HK-2 (cell line): Measurements from ENCODE around the gene PTCH2.
"Not testable (repeated sequence)": the region's sequence is repeated elsewhere in the genome, so short reads cannot be mapped to it uniquely, and the experiment has no call there.

Experiments
- DNase-seq: peaks from one replicate; pipeline ENCODE4 v3.0.0-alpha.2; 2018; ENCODE audit not compliant: unreplicated experiment

Gene PTCH2

GRCh38 chr1:44802306-44803061 is 40.6 kb downstream of the PTCH2 start:
- DNase-seq: no peak

GRCh38 chr1:44801491-44802305 is 41.4 kb downstream of the PTCH2 start:
- DNase-seq: no peak

- DNase-seq: peak; percentile 98
Observed at GRCh38 chr1:44799770-44800584, 43.1 kb downstream of the PTCH2 start, which contains the start of gene PLK3. TSS of gene PLK3 (plus strand) at chr1:44800377. CDS start at chr1:44800464, 87 bp downstream.

- no peak for DNase-seq
Observed at GRCh38 chr1:44798481-44799365, 44.3 kb downstream of the PTCH2 start.

GRCh38 chr1:44797886-44798285 is 45.2 kb downstream of the PTCH2 start:
- not testable (repeated sequence) for DNase-seq

- DNase-seq: no peak
Observed at GRCh38 chr1:44792736-44793502, 50.1 kb downstream of the PTCH2 start.

GRCh38 chr1:44790968-44791801 is 51.9 kb downstream of the PTCH2 start:
- DNase-seq: no peak

- DNase-seq: no peak
Observed at GRCh38 chr1:44788120-44788860, 54.8 kb downstream of the PTCH2 start, which contains the start of gene BEST4. TSS of gene BEST4 (minus strand) at chr1:44788170. CDS start at chr1:44787705, 465 bp downstream.

GRCh38 chr1:44787506-44787905 is 55.5 kb downstream of the PTCH2 start:
- no peak for DNase-seq

- no peak for DNase-seq
Observed at GRCh38 chr1:44786841-44787426, 56.1 kb downstream of the PTCH2 start.

- DNase-seq: no peak
Observed at GRCh38 chr1:44786138-44786840, 56.8 kb downstream of the PTCH2 start.

GRCh38 chr1:44785501-44786137 is 57.4 kb downstream of the PTCH2 start:
- no peak for DNase-seq

- DNase-seq: no peak
Observed at GRCh38 chr1:44785029-44785380, 58.0 kb downstream of the PTCH2 start.

GRCh38 chr1:44784094-44785028 is 58.7 kb downstream of the PTCH2 start:
- DNase-seq: no peak

GRCh38 chr1:44783697-44784093 is 59.4 kb downstream of the PTCH2 start:
- DNase-seq: no peak

GRCh38 chr1:44780583-44781121 is 62.4 kb downstream of the PTCH2 start:
- no peak for DNase-seq
